GM03348 (cell line): ENCODE measurements around the gene NOS3.
"Not testable (repeated sequence)": the region's sequence is repeated elsewhere in the genome, so short reads cannot be mapped to it uniquely, and the experiment has no call there.

Experiments used
- DNase-seq: peaks from one replicate; pipeline ENCODE4 v3.0.0; 2012; ENCODE audit warnings: low spot score

NOS3 gene

DNA sequence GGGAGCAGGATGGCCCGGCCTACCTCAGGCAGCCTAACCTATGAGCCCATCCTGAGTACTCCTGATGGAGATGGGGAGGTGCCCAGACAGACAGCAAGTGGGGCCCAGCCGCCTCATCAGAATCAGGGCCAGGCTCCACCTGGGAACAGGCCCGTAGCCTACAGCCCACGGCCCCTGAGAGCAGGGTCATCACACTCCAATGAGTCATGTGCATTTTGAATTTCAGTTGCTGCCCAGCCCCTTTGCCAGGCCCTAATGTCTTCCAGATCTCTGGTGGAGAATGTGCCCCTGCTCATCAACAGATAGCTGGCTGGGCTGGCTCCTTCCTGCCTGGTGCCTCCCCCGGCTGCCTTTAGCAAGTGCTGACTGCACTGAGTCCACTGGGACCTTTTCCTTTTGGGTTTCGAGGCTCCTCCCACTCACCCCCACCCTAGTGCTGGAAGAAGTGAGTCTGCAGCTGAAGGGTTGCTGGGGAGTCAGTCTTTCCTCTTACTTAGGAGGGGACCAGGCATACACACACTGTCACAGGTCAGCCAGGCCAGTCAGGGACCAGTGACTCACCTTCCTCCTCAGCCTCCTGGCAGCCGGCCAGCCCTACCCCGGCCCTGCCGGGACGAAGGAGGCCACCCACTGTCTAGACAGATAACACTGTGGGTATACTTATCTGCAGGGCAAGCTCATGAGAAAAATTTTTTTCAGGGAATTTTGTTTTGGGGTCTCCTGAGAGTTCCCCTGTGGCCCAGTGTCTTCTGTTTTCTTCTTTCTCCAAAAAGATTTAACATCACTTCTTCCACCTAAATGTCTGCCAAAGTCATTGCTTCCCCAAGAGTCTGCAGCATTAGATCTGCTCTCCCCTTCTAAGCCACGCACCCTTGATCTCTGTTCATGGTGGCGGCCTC lies 48.4 kb downstream of the NOS3 start:
- peak; percentile 88 for DNase-seq

DNA sequence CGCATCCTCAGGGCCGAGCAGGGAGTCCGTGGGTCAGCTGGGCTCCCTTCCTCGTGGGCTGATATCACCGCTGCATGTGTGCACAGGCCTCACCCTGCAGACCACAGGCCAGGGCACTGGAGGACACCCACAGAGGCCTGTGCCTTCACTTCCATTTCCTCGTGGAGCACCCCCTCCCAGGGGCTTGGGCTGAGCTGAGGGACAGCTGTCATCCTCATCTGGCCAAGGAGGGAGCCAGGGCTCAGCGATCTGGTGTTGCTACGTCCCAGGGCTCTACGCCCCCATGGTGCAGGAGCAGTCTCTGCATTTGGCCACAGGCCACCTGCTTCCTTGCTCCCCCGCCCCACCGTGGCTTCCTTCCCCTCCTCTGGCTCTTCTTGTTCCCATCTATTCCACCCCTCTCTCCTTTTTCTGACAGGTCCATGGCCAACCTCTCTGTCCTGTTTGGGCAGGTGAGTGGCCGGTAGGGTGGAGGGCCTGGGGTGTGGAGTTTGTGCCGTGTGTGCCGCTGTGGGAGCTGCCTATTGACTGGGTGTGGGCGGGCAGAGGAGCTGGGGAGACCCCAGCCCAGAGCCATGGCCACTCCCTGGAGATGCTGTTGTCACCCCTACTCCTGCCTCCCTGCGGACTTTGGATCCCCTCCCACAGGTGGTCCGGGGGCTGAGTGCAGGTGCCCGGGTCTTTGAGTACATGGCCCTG lies 49.2 kb downstream of the NOS3 start:
- DNase-seq = no peak

DNA sequence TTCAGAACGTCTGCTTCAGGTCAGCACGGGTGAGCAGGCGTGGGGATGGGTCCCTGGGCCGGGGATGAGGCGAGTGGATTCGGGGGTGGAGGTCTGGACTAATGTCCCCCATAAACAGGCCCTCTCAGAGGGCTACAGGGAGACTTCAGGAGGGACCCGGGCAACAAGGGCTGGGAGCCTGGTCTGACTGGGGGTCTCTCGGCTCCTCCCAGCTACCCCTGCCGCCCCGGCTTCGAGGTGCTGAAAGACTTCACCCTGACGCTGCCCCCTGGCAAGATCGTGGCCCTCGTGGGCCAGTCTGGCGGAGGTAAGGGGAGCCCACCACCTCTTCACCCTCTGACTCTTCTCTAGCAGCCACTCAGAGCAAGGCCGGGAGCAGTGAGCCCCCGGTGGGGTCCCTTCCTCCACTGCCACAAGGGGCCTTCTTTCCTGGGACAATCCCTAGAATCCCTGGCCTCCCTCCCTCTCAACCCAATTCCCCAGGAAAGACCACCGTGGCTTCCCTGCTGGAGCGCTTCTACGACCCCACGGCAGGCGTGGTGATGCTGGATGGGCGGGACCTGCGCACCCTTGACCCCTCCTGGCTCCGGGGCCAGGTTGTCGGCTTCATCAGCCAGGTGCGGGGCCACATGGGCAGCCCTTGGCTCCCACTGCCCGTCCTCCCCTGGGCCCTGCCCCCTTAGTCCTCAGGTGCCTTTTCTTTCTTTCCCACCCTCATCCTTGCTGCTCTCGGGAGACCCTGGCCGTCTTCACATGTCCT lies 50.0 kb downstream of the NOS3 start:
- DNase-seq = no peak

DNA sequence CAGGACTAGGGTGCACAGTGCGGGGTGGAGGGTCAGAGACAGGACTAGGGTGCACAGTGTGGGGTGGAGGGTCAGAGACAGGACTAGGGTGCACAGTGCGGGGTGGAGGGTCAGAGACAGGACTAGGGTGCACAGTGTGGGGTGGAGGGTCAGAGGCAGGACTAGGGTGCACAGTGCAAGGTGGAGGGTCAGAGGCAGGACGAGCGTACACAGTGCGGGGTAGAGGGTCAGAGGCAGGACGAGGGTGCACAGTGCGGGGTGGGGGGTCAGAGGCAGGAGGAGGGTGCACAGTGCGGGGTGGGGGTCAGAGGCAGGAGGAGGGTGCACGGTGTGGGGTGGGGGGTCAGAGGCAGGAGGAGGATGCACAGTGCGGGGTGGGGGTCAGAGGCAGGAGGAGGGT lies 52.6 kb downstream of the NOS3 start:
- not testable (repeated sequence) for DNase-seq

DNA sequence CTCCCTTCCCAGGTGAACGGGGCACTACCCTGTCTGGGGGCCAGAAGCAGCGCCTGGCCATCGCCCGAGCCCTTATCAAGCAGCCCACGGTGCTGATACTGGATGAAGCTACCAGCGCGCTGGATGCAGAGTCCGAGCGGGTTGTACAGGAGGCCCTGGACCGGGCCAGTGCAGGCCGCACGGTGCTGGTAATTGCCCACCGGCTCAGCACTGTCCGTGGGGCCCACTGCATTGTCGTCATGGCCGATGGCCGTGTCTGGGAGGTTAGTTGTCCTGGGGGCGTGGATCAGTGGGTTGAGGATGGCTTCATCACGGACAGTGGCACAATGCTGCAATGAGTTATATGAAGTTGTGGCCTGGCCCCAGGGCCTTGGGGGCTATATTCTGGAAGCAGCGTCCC lies 53.1 kb downstream of the NOS3 start:
- no peak for DNase-seq

DNA sequence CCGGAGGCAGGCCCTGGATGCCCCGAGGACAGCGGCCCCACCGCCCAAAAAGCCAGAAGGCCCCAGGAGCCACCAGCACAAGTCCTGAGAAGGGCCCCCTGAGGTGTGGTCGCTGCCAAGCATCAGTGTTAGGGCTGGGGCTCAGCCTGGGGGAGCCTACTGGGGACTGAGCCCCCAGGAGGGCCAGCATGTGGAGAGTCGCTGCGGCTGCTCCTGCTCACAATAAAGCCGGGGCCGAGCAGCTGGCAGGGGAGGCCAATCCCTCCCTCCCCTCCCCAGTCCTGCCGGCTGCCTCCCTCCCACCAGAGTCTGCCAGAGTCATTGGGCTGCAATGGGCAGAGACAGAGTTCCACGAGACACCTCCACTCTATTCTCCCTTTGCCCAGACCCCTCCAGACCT lies 54.4 kb downstream of the NOS3 start:
- no peak for DNase-seq

DNA sequence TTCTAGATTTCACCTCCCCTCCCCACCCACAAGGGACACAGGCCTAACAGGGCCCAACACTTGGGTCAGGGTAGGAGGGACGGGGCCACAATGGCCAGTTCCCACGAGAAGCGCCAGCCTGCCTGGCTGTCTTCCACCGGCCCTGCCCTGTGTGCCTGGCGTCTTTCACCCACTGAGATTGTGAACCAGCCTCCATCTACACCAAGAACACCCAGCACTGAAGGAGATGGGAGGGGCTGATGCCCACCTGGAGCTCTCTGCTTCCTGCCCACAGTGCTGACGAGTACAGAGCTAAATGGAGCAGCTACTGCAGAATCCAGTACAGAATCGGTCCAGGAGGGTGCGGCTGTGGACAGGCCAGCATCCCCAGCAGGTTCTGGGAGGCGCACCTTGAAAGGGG lies 55.1 kb downstream of the NOS3 start:
- DNase-seq = no peak

DNA sequence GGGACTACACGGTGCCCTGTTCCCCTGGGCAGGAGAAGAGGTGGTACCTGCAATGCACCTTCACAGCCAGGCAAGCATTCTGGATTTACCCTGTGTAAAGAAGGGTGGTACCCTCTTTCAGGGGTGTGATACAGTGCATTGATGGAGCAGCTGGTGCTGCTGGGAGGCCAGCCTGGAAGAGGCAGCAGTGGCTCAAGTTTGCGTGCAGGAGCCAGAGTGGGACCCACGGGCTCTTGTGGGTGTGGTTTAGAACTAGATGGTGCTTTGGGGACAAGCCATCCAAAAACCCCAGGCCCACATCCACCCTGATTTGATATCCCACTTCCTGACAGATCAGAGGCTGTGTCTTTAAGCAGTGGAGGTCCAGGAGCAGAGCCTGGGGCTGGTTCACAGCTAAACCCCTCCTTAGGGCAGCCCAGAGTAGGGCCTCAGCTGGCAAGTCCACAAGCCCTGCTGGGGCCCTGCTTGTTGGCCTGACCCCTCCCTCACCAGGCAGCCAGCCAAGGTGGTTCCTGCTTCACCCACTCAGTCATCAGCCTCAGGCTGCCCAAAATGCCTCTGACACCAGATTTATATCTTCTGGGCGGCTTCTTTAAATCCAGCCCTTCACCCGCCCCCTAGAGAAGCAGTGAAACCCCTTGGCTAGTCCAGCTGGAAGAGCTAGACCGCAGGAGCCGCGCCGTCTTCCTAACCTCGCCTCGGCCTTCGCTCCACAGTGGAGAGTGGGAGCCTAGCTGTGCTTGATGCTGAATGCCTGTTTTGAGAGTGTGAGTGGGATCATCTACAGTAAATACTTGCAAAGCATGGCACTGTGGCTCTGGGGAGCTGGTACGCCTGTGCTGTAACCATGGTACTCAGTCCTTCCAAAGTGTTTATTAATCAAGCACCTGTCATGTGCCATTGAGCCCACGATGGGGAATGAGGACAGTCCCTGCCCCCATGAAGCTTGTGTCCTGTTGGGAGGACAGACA lies 56.1 kb downstream of the NOS3 start:
- peak; percentile 63 for DNase-seq

DNA sequence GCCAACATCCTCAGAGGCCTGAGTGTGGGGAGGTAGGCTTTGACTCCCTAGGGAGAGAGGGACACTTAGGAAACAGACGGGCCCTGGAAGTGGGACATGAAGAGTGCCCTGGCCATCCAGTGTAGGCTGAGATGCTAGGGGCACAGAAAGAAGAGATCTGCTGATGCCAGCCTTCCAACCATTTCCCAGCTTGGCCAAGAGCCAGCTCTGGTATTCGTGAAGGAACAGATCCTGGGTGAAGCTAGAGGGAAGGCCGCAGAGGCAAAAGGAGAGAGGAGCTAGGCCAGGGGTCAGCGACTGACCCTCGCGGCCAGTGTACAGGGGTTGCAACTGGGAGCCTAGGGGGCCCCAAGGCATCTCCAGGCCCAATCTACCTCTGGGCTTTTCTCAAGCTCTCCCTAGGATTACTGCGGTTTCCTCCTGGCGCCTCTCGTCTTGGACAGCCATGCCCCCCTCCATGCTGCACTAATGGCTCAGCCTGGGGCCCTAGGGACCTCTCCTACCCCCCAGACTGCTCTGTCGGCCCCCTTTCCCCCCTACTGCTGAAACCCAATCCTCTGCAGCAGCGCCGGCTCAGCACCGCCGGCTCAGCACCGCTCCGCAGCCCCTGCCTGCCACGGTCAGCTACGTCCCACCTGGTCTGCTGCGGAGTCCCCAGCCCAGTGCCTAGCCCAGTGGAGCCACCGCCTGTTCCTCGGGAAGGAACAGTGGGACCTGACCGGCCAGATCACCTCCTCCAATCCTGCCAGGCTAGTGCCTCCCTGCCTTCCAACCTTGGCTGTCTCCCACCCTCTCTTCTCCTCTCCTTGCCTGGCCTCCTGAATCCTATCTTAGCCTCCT lies 57.4 kb downstream of the NOS3 start, which contains the start of gene ASIC3:
TSS of gene ASIC3 (plus strand) at position 556 of the 840 bp plus-strand sequence. CDS start 355 bp downstream, outside the sequence.
- DNase-seq = no peak

DNA sequence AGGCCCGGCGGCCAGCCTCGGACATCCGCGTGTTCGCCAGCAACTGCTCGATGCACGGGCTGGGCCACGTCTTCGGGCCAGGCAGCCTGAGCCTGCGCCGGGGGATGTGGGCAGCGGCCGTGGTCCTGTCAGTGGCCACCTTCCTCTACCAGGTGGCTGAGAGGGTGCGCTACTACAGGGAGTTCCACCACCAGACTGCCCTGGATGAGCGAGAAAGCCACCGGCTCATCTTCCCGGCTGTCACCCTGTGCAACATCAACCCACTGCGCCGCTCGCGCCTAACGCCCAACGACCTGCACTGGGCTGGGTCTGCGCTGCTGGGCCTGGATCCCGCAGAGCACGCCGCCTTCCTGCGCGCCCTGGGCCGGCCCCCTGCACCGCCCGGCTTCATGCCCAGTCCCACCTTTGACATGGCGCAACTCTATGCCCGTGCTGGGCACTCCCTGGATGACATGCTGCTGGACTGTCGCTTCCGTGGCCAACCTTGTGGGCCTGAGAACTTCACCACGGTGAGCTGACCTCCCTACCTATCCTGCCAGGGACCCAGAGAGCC lies 58.2 kb downstream of the NOS3 start:
- no peak for DNase-seq

DNA sequence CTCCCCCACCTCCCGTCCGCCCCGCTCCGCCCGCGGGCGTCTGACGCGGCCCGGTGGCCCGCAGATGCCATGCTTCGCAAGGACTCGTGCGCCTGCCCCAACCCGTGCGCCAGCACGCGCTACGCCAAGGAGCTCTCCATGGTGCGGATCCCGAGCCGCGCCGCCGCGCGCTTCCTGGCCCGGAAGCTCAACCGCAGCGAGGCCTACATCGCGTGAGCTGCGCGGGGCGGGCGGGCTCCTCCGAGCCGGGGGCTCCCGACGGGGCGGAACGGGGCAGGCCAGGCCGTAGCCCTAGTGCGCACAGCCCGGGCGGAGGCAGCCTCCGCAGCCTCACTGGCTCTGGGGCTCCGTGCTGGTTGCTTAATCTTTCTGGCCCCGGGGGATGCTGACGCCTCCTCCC lies 60.3 kb downstream of the NOS3 start:
- peak; percentile 67 for DNase-seq

DNA sequence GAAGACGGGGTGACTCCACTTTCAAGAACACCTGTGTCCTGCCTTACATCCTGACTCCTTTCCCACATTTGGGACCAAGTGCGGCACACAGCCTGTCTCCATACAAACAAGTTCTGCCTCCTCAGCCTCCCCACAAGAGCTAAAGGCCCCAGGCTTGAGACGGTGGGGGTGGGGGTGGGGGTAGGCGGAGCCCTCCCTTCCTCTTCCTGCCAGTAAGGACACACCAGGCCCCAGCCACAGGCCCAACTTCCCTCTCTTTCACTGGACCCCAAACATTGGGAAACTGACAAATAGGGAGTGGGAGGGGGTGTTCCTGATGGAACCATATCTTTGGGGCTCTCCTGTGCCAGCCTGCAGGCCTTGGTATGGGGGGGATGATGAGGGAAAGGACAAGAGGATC lies 62.3 kb downstream of the NOS3 start:
- DNase-seq = no peak

DNA sequence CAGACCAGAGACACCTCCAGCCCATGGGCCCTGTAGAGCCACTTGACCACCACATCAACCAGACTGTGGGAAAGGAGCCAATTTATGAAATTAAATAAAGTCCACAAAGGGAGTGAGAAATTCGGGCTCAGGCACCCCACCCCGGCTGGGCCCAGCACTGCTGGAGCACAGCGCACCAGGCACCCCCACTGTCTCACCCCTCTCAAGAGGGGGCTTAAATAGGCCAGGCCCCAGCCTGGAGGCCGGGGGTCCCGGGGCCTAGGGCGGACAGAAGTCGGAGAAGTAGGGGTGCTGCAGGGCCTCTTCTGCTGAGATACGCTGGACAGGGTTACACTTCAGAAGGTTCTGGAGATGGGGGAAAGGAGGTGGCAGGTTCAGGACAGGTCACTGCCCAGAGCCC lies 62.9 kb downstream of the NOS3 start:
- no peak for DNase-seq

DNA sequence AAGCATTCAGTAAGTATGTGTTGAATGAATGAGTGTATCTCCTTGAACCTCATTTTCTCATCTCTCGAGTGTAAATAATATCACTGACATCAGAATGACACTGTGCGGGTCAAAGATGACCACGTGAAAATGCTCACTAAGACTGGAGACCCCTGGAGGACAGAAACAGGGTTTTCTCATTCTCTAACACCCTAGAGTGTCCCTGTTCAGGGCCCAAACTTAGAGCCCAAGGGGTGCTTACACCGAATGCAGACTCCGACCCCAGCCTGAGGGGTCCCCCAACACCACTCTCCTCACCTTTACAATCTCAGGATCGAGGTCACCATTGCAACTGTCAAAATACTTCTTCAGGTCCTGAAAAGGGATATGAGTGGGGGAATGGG lies 65.5 kb downstream of the NOS3 start:
- DNase-seq = no peak

DNA sequence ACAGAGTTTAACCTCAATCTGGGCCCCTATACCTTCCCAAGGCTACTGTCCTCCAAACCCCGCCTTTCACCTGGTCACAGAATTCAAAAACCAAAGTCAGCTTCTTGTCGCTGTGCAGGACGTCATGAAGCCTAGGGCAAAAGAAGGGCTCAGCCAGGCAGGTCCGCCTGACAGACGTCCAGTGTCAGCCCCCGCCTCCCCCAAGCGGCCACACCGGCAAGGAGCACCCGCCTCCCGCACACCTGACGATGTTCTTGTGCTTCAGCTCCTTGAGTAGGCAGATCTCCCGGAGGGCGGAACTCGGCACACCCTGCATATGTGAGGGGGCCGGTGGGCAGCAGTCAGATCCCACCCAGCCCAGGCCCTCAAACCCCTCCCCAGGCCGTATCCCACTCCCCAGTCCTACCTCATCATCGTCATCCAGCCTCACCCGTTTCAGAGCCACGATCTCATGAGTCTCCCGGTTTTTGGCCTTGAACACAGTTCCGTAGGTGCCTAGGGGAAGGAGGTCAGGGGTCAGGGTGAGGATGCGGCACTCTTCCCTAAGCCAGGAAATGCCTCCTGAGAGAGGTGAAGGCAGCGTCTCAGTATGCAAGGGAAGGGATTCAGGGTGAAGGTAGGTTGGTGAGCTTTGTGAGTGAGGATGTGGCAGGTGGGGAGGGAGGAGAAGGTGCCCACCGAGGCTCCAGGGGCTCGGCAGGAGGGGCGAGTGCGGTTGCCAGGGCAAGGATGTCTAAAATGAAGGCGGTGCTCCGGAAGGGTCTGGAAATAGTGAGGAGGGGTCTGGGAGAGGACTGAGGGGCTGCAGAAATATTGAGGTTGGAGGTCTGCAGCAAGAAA lies 66.1 kb downstream of the NOS3 start:
- no peak for DNase-seq

DNA sequence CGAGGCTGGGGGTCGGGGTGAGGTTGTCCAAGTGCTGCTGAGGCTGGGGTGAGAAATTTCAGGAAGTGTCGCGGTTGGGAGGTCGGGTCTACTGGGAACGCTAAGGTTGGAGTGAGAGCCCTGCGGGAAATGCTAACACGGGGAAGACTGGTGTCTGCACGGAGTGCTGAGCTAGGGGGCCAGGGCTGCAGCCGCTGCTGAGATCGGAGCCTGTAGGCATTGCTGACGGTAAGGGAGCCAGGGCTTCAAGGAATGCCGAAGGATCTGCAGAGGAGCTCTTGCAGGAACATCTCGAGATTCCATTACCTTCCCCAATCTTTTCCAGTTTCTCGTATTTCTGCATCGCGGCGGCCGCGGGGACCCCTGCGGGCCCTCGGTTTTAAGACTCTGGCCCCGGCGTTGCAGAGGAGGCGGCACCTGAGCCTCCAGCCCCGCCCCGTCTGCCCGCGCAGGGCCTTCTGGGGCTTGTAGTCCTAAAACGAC lies 66.7 kb downstream of the NOS3 start, which contains the start of gene CDK5:
TSS of gene CDK5 (minus strand) at position 392 of the 483 bp plus-strand sequence. CDS start at position 343, 49 bp downstream.
- no peak for DNase-seq

DNA sequence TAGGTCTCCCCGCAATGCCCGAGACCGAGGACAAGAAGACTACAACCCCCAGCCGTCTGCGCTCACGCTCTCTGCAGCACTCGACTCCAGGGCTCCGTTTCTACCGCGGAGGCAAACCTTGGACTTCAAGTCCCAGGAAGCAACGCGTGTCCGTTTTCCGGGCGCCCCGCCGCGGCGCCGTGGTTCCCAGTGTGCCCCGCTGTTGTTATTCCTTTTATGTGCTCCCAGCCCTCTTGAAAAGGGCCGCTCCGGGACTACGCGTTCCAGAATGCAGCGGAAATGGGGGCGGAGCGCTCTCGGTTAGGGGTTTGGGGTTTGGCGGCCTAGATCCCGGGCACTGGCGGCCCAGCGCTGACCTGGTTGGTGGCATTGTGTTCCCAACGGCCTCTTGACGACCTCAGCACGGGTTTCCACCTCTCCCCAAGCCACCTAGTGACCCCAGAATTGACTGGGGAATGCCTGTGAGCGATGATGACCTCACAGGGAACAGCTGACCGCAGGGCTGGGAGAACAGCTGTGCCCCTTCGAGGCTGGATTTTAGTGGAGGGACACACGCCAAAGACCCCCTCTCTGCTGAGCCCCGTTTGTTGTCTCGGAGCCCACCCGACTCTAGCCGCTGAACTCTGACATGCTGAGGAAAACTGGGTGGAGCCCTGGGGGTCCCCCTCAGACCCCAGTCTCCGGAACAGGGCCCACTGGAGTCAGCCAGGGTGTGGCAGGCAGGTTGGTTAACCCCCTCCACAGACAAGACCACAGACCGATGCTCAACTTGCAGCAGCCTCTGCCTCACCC lies 67.4 kb downstream of the NOS3 start:
- peak; percentile 98 for DNase-seq

DNA sequence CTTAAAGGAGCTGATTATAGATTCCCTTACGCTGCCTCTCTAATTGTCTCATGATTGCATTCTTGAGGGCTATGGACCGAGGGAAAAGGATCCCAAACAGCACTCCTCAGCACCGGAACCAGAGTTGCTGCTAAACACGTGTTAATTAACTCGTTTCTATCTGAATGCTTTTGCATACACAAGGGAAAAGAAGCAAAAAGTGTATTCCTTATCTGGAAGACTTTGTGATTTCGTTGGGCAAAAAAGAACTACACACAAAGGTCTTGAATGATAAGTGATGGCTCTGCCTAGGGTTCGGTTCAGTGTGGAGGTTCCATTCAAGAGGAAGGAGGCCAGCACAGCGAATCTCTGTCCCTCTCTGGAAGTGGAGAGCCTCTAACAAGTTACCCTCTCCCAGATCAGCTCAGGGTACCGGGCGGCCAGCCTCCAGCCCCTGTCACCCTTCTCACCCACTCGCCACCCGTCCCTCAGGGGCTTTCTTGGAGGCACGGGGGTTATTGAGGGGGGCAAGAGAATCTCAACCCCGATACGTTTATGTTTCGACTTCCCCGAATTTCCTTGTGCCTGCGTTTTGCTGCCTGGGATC lies 68.1 kb downstream of the NOS3 start:
- DNase-seq = peak; percentile 22
